HCT116 (cell line): Measurements from ENCODE around the gene CYB5RL.

ENCODE experiments used
- CTCF ChIP-seq, 3 experiments: fragments of 200-600 bp in 1 of 3; sonication (generic) in 1 of 3; IDR thresholded peaks in 2 of 3; conservative IDR thresholded peaks in 1 of 3; 2 replicates each; pipeline ENCODE4 v1.5.1; 2012 to 2017; ENCODE audit warnings: low read depth in 2 of 3, low read length in 2 of 3, antibody characterized with exemption in 1 of 3, borderline replicate concordance in 1 of 3, control low read depth in 1 of 3, mild to moderate bottlenecking in 1 of 3, mixed read lengths in 1 of 3, mixed run types in 1 of 3, moderate library complexity in 1 of 3; ENCODE audit not compliant: insufficient read depth in 1 of 3
- ELF1 ChIP-seq: IDR thresholded peaks from 2 replicates; pipeline ENCODE4 v1.6.1; 2012; ENCODE audit warnings: low read depth, borderline replicate concordance
- EZH2 ChIP-seq: fragments of 200-600 bp; sonication (generic); IDR thresholded peaks from 2 replicates; pipeline ENCODE4 v1.6.1; 2017; ENCODE audit warnings: antibody characterized with exemption, mixed run types
- JUND ChIP-seq: IDR thresholded peaks from 2 replicates; pipeline ENCODE4 v1.6.1; 2012
- POLR2AphosphoS5 ChIP-seq: IDR thresholded peaks from 2 replicates; pipeline ENCODE4 v1.6.1; 2011; ENCODE audit warnings: mild to moderate bottlenecking, low read depth, low read length, moderate library complexity
- REST ChIP-seq: IDR thresholded peaks from 2 replicates; pipeline ENCODE4 v1.6.1; 2012; ENCODE audit warnings: low read depth
- SIN3A ChIP-seq: IDR thresholded peaks from 2 replicates; pipeline ENCODE4 v1.6.1; 2012; ENCODE audit warnings: low read depth

- TF ChIP-seq POLR2AphosphoS5 (no peak), EZH2 (no peak), CTCF (IDR thresholded peaks at IDR 0.05 in 2 of 3, conservative IDR thresholded peaks at IDR 0.05 in 1 of 3; ENCODE audit: borderline replicate concordance in 1 of 3, insufficient read depth in 1 of 3, low read depth in 2 of 3, low read length in 2 of 3) (no peak), REST (no peak), ELF1 (no peak), JUND (no peak), SIN3A (no peak)
Observed at GRCh38 chr1:54177726-54178125, 22.1 kb downstream of the CYB5RL start.
